HCT116 (cell line): ENCODE results near the gene MSI2.

ENCODE experiments used
- EZH2 ChIP-seq: fragments of 200-600 bp; sonication (generic); IDR thresholded peaks from 2 replicates; pipeline ENCODE4 v1.6.1; 2017; ENCODE audit warnings: antibody characterized with exemption, mixed run types
- POLR2A ChIP-seq: IDR thresholded peaks from 2 replicates; pipeline ENCODE4 v1.7.0; 2011; ENCODE audit warnings: borderline replicate concordance; ENCODE audit not compliant: insufficient read depth, insufficient read length; ENCODE audit errors: extremely low read depth
- SP1 ChIP-seq: IDR thresholded peaks from 2 replicates; pipeline ENCODE4 v1.6.1; 2012; ENCODE audit warnings: low read depth
- TF ChIP-seq, protein P1 (sequence below), 3 experiments: fragments of 200-600 bp in 1 of 3; sonication (generic) in 1 of 3; IDR thresholded peaks in 2 of 3; conservative IDR thresholded peaks in 1 of 3; 2 replicates each; pipeline ENCODE4 v1.5.1; 2012 to 2017; ENCODE audit warnings: low read depth in 2 of 3, low read length in 2 of 3, antibody characterized with exemption in 1 of 3, borderline replicate concordance in 1 of 3, control low read depth in 1 of 3, mild to moderate bottlenecking in 1 of 3, mixed read lengths in 1 of 3, mixed run types in 1 of 3, moderate library complexity in 1 of 3; ENCODE audit not compliant: insufficient read depth in 1 of 3

DNA sequence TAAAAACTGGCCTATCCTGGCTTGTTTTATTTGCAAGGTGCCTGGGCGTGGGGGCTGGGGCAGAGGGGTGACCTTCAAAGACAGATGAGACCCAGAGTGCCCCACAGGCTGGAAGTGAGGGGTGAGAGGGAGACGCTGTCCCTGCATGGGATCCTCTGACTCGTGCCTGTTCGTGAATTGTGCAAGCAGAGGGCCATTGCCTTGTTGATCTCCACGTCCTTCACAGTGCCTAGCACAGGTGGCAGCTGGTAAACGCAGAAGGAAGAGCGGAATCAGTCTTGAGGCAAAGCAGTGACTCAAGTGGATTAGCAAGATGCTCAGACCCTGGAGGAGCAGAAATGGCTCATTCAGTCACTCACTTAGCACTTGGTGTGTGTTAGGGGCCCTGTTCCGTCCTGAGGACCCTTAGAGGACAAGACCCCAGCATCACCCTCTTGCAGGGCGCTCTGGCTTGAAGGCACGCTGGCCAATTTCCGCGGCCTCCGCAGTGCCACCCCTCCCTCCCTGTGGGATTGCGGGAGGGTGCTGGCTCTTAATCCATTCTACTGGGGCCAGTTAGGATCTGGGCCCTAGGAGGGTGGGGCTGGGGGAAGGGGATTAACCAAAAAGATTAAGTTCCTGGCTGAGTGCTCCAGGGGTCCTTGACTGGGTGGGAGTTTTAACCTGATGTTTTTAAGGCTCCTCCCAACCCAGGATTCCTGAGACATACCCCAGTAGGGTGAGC, 337.6 kb downstream of the MSI2 start:
- no peak for TF ChIP-seq EZH2
- TF ChIP-seq, protein P1, sequence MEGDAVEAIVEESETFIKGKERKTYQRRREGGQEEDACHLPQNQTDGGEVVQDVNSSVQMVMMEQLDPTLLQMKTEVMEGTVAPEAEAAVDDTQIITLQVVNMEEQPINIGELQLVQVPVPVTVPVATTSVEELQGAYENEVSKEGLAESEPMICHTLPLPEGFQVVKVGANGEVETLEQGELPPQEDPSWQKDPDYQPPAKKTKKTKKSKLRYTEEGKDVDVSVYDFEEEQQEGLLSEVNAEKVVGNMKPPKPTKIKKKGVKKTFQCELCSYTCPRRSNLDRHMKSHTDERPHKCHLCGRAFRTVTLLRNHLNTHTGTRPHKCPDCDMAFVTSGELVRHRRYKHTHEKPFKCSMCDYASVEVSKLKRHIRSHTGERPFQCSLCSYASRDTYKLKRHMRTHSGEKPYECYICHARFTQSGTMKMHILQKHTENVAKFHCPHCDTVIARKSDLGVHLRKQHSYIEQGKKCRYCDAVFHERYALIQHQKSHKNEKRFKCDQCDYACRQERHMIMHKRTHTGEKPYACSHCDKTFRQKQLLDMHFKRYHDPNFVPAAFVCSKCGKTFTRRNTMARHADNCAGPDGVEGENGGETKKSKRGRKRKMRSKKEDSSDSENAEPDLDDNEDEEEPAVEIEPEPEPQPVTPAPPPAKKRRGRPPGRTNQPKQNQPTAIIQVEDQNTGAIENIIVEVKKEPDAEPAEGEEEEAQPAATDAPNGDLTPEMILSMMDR (IDR thresholded peaks at IDR 0.05 in 2 of 3, conservative IDR thresholded peaks at IDR 0.05 in 1 of 3; ENCODE audit: borderline replicate concordance in 1 of 3, insufficient read depth in 1 of 3, low read depth in 2 of 3, low read length in 2 of 3): no peak
- no peak for TF ChIP-seq POLR2A
- no peak for TF ChIP-seq SP1
